SKM-1 (cell line): ENCODE data around the gene GRIFIN.

Experiments used
- DNase-seq: peaks from one replicate; lab custom pipeline; 2025; ENCODE audit not compliant: unreplicated experiment; lab: John Stamatoyannopoulos, UW

Gene GRIFIN

DNA sequence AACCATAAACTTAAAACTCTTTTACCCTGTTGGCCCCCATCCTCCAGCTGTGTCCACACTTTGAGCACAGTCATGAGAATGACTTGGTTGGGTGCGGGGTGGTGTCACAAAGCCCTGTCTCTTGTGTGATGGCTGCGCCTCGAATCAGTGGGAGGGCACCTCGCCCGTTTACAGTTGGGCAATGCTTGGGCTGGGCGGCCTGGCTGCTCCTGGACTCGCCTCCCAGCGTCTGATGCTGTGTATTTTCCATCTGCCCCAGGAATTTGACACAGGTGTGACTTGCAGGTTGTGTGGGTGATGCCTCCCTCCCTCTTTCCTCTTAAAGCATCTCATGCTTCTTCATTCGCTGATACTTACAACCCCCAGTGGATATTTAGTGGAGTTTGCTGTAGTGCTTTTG, 39.1 kb downstream of the GRIFIN start:
- DNase-seq: no peak

DNA sequence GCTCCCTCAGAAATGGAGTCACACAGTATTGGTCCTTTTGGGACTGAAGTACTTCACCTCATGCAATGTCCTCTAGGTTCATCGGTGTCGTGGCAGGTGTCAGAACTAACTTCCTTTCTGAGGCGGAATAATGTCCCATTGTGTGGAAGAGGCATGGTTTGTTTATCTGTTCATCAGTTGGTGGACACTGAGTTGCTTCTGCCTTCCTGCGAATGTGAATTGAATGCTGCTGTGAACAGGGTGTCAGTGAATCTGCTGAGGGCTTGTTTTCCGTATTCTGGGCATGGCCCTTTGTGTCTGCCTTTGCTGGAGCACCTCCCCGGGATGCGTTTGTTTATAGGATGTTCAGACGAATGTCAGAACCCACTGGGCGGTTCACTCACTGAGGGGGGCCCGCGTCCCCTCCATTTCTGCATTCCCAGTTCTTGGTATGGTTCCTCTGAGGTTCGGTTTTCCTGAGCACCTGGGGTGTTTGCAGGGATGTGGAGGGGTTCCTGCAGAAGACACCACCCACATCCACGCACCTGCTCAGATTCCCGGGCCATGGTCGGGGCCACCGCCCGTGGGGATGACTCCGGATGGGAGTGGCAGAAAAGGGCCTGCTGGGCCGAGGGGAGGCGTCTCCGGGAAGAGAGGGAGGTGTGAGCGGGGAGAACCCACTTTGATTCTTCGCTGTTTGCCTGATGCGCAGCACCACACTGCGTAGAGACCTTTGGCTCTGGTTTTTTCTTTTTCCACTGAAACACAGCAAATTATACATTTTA, 39.7 kb downstream of the GRIFIN start:
- no peak for DNase-seq

DNA sequence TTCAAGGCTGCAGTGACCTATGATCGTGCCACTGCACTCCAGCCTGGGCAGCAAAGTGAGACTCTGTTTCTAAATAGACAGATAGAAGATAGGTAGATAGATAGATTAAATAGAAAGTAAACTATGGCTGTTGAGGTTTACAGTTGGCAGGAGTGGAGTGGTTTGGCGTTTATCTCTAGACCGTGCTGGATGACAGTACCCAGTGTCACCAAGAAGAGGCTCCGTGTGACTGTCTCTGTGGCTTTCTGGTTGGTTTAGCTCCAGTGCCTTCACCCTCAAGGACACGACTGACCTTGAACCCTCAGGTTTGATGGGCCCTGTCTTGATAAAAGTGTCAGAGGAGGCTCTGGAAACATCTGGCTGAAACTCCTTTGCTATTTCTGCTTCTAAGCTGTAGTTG, 41.1 kb downstream of the GRIFIN start:
- no peak for DNase-seq

DNA sequence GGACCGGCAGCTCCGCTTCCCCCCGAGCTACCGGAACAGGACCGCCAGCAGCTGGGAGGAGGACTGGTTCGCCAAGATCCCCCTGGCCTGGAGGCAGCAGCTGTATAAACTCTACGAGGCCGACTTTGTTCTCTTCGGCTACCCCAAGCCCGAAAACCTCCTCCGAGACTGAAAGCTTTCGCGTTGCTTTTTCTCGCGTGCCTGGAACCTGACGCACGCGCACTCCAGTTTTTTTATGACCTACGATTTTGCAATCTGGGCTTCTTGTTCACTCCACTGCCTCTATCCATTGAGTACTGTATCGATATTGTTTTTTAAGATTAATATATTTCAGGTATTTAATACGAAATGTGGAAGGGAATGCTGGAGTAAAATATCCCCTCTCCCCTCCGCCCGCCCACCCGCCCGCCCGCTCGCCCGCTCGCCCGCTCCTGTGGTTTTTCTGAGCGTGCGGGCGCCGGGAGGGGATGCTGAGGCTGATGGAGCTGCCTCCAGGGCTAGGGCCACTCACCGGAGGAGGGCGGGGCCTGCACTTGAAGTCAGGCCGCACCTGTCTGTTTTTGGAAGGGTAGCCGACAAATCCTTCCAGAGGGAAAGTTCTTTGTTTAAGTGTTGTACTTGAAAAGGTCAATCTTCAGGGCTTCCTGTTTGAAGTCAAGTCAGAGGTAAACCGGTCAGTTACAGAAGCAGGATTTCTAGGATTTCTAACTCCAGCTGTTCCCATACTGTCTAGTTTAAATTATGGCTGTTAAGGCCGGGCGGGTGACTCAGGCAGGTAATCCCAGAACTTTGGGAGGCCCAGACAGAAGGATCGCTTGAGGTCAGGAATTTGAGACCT, 42.3 kb downstream of the GRIFIN start:
- DNase-seq: no peak

DNA sequence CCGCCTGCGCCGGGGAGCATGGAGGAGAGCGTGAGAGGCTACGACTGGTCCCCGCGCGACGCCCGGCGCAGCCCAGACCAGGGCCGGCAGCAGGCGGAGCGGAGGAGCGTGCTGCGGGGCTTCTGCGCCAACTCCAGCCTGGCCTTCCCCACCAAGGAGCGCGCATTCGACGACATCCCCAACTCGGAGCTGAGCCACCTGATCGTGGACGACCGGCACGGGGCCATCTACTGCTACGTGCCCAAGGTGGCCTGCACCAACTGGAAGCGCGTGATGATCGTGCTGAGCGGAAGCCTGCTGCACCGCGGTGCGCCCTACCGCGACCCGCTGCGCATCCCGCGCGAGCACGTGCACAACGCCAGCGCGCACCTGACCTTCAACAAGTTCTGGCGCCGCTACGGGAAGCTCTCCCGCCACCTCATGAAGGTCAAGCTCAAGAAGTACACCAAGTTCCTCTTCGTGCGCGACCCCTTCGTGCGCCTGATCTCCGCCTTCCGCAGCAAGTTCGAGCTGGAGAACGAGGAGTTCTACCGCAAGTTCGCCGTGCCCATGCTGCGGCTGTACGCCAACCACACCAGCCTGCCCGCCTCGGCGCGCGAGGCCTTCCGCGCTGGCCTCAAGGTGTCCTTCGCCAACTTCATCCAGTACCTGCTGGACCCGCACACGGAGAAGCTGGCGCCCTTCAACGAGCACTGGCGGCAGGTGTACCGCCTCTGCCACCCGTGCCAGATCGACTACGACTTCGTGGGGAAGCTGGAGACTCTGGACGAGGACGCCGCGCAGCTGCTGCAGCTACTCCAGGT, 43.1 kb downstream of the GRIFIN start:
- no peak for DNase-seq

DNA sequence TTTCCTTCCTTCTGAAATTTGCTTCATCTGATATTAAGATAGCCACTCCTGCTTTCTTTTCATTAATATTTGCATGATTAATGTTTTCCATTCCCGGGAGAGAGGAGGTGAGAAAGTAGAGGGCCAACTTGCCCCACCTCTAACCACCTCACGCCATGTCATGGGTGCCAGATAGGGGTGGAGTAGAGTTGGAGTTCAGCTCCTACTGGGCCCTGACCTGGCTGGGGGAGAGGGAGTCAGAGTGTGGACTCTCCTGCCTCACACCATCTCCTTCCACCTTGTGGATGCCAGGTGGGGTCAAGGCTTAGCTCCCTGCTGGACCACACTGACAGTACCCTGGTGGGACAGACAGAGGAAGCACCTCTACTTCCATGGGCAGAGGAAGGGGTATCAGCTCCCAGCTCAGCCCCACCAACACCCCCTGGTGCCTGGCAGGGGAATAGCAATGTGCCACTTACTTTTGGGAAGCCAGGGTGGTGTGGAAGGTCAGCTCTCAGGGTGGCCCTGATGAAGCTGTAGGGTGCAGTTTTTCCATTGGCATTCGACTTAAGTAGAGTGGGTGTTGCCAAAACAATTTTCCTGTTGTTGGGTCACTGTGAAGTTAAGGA, 44.8 kb downstream of the GRIFIN start:
- peak; percentile 27 for DNase-seq

DNA sequence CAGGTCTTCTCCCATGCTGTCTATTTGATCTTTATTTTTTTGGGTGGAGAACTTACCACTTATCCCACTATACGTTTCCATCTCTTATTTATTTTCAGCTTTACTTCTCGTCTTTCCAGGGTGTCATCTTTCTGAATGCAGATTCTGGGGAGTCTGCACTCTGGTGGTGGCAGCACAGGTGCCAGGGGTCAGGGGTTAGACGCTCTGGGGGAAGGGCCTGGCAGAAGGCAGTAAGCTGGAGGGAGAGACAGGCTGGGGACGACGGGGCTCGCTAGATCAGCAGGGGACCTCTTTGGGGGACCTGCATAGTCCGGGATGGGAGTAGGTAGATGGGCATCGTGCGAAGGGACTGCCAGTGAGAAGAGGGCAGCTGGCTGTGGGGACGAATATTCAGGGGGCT, 50.4 kb downstream of the GRIFIN start:
- DNase-seq: no peak
